Measurements from ENCODE around the gene RANBP3.
A peak's percentile ranks its signal among the peaks of the same experiment; 100 is the strongest.

RANBP3 gene

GRCh38 chr19:5882421-5882968 lies 95.4 kb downstream of the RANBP3 start:
- no peak for DNase-seq (ENCODE audit: low spot score)

DNA sequence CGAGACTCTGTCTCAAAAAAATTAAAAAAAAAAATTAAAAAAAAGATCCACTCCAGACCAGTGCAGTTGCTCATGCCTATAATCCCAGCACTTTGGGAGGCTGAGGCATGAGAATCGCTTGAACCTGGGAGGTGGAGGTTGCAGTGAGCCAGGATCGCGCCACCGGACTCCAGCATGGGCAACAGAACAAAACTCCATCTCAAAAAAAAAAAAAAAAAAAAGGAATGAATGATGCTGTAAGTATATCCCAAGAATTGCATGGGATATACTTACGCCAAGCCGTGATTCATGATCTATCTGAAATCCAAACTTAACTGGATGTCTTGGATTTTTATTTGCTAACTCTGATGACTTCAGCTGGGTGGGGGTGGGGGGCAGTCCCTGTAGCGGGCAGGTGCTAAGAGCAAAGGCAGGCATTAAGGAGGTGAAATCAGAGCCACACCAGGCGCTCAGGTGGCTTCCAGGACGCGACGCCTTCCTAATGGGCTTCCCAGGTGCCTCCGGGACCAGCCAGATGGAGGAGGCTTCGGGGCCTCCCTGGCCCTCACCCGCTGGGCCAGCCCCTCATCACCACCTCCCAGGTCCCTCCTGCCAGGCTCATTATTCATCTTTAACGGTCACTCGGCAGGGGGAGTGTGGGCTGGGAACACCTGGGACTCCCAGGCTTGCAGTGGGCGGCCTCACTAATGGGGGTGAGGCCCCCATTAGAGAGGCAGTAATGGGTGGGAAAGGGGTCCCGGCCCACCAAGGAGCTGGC lies 96.2 kb downstream of the RANBP3 start:
- DNase-seq (ENCODE audit: low spot score): no peak

GRCh38 chr19:5880604-5881078 lies 97.3 kb downstream of the RANBP3 start:
- DNase-seq (ENCODE audit: low spot score): peak; percentile 85

- DNase-seq (ENCODE audit: low spot score): no peak
Measured at GRCh38 chr19:5880196-5880595, 97.7 kb downstream of the RANBP3 start.

DNA sequence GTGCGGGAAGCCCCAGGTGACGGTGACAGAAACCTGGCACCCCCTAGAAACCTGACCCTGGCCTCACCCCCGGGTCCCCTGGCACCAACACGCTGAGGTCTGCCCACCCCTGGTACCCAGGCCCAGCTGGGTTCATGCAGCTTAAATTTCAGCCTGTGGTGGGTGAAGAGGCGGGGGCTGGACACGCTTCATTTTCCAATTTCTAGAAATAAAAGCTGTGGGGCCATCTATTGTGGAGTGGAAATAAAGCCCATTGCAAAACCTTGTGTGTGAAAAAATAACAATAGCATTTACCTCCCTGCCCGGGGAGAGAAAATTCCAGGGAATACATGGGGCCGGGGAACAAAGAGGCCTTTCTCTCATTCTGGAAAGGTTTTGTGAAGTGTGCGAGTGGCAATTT lies 100.1 kb downstream of the RANBP3 start:
- no peak for DNase-seq (ENCODE audit: low spot score)

DNA sequence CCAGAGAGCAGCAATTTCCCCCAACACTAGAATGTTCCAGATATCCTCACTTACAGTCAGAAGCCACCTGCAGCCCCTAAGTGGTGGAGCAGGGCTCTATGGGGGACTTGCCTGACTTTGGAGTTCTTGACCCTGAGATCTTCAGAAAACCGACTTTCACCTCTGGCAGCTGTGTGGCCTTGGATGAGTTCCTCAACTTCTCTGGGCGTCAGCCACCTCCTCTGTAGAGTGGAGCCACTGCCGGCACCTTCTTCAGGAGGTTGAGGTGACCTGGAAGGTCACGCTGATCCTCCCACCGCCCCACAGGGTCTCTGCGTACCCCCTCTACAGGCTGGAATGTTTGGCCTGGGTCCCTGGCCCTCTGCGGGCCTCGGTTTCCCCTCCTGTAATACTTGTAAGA lies 100.5 kb downstream of the RANBP3 start:
- DNase-seq (ENCODE audit: low spot score): no peak

- peak; percentile 48 for DNase-seq (ENCODE audit: low spot score)
Measured at GRCh38 chr19:5874496-5874895, 103.4 kb downstream of the RANBP3 start.

DNA sequence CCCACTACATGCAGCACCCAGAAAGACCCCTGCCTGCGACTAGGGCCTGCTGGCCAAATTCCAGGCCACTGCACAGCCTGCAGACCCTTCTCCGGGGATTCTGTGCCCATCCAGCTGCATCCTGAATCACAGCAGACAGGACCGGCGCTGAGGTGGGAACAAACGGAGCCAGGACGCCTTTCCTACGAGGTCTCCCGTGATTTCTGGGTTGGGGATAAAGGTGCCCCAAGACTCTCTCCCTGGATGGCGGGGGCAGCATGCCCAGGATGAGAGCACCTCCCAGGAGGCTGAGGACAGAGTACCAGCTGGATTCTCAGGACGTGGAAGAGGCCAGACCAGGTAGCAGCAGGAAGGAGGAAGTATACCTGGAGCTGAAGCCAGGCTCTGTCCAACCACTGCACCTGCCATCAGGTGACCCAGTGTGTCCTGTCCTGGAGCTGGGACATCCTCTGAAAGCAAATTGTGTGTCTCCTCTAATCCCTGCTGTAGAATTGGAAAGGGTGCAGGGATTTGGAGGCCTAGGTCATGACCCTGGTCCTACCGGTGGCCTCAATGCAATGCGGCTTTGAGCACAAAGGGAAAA lies 104.2 kb downstream of the RANBP3 start:
- DNase-seq (ENCODE audit: low spot score): no peak

DNA sequence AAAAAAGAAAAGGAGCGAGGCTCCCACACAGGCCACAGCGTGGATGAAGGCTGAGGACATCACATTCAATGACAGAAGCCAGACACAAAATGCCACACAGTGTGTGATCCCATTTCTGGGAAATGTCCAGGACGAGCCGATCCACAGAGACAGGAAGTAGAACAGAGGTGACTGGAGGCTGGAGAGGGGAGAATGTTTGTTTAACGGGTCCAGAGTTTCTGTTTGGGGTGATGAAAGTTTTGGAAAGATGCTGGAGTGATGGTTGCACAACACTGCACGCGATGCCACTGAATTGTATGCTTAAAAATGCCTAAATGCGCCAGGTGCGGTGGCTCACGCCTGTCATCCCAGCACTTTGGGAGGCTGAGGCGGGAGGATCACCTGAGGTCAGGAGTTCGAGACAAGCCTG lies 107.0 kb downstream of the RANBP3 start:
- no peak for DNase-seq (ENCODE audit: low spot score)

- DNase-seq (ENCODE audit: low spot score): no peak
Measured at GRCh38 chr19:5867201-5868136, 110.5 kb downstream of the RANBP3 start.

All from AG08395 (cell line).